Stimulated activated CD8-positive, alpha-beta memory T cell treated with anti-CD3 and anti-CD28 coated beads, Interleukin-15, amount 100 ng/mL, for 1 hour (primary cell): ENCODE measurements around the gene POLR2E.

Experiments used
- DNase-seq: peaks from one replicate; pipeline ENCODE4 v3.0.0-alpha.2; 2020; ENCODE audit warnings: low read depth

The POLR2E gene

DNA sequence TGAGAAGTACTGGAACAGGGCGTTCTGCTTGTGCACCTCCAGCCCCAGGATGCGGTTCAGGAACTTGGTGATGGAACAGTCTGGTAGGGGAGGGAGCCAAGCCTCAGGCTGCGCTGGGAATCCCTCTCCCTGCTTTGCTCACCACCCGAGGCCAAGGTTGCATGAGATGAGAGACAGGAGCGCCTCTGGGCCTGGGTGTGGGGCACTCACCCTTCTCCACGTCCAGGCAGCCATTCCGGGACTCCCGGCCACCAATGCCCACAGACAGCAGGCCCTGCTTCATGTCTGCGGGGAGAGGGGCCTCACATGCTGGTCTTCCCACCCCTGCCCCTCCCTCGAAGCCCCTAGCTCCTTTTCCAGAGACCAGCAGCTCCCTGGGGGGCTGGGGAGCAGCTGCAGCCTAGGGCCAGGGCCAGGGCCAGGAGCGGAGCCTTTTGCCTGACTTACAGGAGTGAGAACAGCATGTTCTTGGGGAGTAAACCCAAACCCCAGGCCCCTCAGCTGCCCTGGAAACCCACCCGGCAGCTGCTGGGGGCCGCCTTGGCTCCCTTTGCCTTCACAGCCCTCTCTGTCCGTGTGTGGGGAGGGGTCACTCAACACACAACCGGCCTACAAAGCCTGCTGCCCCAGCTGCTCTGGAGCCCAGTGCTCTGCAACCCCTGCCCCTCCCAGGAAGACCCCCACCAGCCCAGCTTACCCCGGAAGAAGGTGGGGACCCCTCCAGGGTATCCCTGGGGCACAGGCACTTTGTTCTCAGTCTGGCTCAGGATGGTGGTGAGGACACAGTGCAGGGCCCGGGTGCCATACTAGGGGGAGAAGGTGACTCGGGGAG lies 15.8 kb upstream of the POLR2E start:
- no peak for DNase-seq

GRCh38 chr19:1109697-1110671 lies 14.8 kb upstream of the POLR2E start:
- no peak for DNase-seq

DNA sequence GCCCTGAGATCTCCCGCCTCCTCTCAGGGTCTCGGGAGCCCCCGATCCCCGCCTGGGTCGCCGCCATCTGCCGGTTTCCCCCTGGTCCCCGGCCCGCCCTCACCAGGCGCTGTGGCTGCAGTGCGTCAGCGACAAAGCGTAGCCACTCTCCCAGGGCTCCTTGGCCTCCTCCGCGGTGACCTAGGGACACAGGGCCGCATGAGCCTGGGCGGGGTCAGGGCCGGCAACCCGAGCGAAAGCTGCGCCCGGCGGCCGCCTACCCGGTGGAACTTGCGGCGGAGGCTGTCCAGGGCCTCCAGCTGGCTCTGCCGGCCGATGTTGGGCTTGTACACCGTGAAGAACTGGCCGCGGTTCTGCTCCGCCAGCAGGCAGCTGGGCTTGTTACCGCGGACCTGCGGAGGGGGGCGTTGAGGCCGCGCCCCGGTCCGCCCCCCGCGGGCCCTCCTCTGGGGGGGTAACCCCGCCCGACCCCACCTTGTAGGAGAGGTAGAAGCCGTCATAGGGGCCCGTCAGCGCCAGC lies 13.9 kb upstream of the POLR2E start:
- DNase-seq = no peak

- DNase-seq = no peak
Observed at GRCh38 chr19:1108291-1109031, 13.3 kb upstream of the POLR2E start.

- no peak for DNase-seq
Observed at GRCh38 chr19:1107661-1108261, 12.6 kb upstream of the POLR2E start.

GRCh38 chr19:1106841-1107660 lies 11.9 kb upstream of the POLR2E start:
- no peak for DNase-seq

- no peak for DNase-seq
Observed at GRCh38 chr19:1105873-1106840, 11.0 kb upstream of the POLR2E start.

GRCh38 chr19:1105008-1105872 lies 10.1 kb upstream of the POLR2E start:
- DNase-seq = no peak

GRCh38 chr19:1104311-1105007 lies 9.3 kb upstream of the POLR2E start:
- no peak for DNase-seq

DNA sequence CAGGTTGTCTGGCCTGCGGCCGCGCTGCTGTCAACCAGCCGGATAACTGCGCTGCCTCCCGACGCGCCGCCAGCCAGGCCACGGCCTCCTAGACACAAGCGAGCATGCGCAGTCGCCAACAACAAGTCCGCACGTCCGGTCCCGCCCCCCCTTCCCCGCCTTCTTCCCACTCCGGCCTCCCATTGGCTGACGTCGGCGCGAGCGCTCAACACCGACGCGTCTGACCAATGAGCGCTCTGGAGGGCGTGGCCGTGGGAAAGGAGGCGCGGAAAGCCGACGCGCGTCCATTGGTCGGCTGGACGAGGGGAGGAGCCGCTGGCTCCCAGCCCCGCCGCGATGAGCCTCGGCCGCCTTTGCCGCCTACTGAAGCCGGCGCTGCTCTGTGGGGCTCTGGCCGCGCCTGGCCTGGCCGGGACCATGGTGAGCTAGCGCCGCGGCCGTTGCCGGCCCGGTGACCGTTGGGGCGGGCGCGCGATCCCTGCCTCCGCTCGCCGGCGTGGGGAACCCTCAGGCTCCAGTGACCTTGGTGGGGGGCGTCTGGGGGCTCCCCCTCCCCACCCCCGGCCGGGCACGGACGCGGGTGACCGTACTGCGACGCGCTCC lies 8.6 kb upstream of the POLR2E start, which contains the start of gene GPX4:
GPX4 (plus strand) TSS at position 287 of the 603 bp plus-strand sequence; CDS start at position 337, 50 bp downstream.
- peak; percentile 98 for DNase-seq

DNA sequence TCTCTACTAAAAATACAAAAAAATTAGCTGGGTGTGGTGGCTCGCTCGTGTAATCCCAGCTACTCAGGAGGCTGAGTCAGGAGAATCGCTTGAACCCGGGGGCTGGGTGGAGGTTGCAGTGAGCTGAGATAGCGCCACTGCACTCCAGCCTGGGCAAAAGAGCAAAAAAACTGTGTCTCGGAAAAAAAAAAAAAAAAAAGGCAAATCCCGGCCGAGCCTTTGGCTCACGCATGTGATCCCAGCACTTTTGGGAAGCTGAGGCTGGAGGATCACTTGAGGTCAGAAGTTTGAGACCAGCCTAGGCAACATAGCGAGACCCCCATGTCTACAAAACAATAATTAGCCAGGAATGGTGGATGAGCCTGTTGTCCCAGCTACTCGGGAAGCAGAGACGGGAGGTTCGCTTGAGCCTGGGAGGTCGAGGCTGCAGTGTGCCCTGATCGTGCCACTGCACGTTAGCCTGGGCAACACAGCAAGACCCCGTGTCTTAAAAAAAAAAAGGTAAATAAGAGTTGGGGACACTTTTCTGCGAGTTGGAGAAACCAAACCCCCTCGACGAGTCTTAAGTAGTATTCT lies 8.0 kb upstream of the POLR2E start:
- no peak for DNase-seq

DNA sequence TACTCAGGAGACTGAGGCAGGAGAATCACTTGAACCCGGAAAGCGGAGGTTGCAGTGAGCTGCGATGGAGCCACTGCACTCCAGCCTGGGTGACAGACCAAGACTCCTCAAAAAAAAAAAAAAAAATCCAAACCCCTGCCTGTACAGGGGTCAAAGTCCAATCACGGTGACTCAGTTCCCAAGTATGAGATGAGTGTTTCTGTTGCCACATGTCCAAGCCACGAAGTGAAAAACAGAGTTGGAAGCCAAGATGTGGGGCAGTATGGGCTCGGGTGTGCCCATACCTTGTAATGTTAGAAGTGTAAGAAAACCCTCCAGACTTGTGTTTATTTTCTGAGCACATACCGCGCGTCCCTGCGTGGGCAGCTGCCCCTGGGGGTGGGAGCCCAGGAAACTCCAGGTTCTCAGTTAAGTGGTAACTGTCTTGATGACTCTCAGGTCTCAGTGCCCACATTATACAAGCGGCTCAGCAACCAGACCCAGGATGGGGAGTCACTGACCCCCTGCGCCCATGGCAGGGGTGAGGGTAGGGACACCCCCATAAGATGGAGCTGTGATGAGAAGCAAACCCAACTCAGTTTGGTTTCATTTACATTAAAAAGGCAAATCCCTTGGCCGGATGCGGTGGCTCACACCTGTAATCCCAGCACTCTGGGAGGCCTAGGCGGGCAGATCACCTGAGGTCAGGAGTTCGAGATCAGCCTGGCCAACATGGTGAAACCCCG lies 7.4 kb upstream of the POLR2E start:
- no peak for DNase-seq

- DNase-seq = no peak
Observed at GRCh38 chr19:1101337-1101698, 6.1 kb upstream of the POLR2E start.

DNA sequence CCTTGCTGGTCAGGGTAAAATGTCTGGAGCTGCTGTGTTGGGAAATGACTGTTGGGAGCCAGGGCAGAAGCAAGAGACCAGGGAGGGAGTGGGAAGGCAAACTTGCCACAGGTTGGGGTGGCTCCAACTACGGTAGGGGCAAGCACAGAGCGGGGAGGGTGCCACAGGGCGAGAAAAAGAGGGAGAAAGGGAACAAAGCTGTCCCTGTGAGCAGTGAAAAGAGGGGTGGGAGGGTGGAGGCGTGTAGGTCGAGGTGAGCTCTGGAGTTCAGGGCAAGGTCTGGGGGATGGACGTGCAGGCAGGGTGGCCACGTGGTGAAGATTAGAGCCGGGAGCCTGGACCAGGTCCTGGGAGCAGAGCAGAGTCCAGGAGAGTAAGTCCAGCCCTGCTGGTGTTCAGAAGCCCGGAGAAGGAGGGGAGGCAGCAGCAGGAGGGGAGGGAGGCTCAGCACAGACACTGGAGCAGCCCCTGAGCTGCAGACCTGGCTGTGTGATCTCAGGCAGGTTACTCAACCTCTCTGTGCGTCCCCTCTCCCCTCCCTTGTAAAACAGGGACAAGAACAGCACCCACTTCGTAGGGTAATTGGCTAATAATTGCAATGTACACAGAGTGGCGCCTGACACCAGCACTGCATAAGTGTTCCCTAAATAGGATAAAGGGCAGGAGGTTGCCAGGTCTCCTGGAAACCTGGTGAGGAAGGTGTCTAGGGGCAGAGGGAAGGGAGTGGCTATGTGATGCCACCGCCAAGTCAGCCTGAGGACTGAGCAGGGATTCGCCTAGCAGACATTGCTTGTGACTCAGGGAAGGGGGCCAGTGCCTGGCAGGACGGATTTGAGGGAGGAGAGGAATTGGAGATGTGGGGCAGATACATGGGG lies 3.2 kb upstream of the POLR2E start:
- no peak for DNase-seq

DNA sequence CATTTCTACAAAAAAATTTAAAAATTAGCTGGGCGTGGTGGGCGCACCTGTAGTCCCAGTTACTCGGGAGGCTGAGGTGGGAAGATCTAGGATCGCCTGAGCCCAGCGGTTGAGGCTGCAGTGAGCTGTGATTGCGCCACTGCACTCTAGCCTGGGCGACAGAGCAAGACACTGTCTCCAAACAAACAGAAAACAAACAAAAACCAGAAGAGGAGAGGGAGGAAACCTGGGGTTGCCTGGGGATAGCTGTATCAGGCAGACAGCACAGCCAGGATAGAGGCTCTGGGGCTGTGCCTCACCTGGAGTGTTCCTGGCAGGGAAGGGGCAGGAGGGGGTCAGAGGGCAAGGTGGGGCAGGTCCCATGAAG lies 2.6 kb upstream of the POLR2E start:
- no peak for DNase-seq

- no peak for DNase-seq
Observed at GRCh38 chr19:1094655-1094977, 559 bp downstream of the POLR2E start.
